Measurements from ENCODE around the gene IL18R1. TPM values are rescaled to one million over a fixed set of nuclear protein-coding genes. Genes with fewer than 3 reads are reported as not detected.

IL18R1 gene
- total RNA-seq, 1 donor from 2014 or later, result 0.37 TPM

GRCh38 chr2:102412199-102412598 is 56.6 kb downstream of the IL18R1 start:
- Mint-ChIP-seq H3K27ac (ENCODE audit: unreplicated experiment) (no peak overlapping the region), H3K27me3 (ENCODE audit: low read depth) (peaks cover 11% of the 10 kb centered on the region), H3K4me1 (ENCODE audit: low read depth) (no peaks in the 10 kb centered on the region), H3K36me3 (ENCODE audit: low read depth) (no peaks in the 10 kb centered on the region), H3K4me3 (ENCODE audit: unreplicated experiment) (no peak overlapping the region), H3K9me3 (ENCODE audit: low read depth) (peaks cover 4% of the 10 kb centered on the region)
- TF ChIP-seq CTCF (IDR thresholded peaks at IDR 0.05), result no peak
- DNase-seq (ENCODE audit: low spot score), result no peak

GRCh38 chr2:102417946-102418345 is 62.4 kb downstream of the IL18R1 start:
- no peak for DNase-seq (ENCODE audit: low spot score)
- no peak overlapping the region for H3K4me3 Mint-ChIP-seq (ENCODE audit: unreplicated experiment)
- H3K36me3 Mint-ChIP-seq (ENCODE audit: low read depth), result no peaks in the 10 kb centered on the region
- H3K27me3 Mint-ChIP-seq (ENCODE audit: low read depth), result peaks cover 32% of the 10 kb centered on the region
- H3K4me1 Mint-ChIP-seq (ENCODE audit: low read depth), result no peaks in the 10 kb centered on the region
- H3K9me3 Mint-ChIP-seq (ENCODE audit: low read depth), result no peaks in the 10 kb centered on the region
- TF ChIP-seq CTCF (IDR thresholded peaks at IDR 0.05), result no peak
- no peak overlapping the region for H3K27ac Mint-ChIP-seq (ENCODE audit: unreplicated experiment)

GRCh38 chr2:102418421-102418961 is 62.9 kb downstream of the IL18R1 start:
- TF ChIP-seq CTCF (IDR thresholded peaks at IDR 0.05), result no peak
- Mint-ChIP-seq H3K27ac (ENCODE audit: unreplicated experiment) (no peak overlapping the region), H3K4me1 (ENCODE audit: low read depth) (no peaks in the 10 kb centered on the region), H3K4me3 (ENCODE audit: unreplicated experiment) (no peak overlapping the region), H3K27me3 (ENCODE audit: low read depth) (peaks cover 35% of the 10 kb centered on the region), H3K9me3 (ENCODE audit: low read depth) (no peaks in the 10 kb centered on the region), H3K36me3 (ENCODE audit: low read depth) (no peaks in the 10 kb centered on the region)
- no peak for DNase-seq (ENCODE audit: low spot score)

- Mint-ChIP-seq H3K4me3 (ENCODE audit: unreplicated experiment) (no peak overlapping the region), H3K27me3 (ENCODE audit: low read depth) (peaks cover 36% of the 10 kb centered on the region), H3K4me1 (ENCODE audit: low read depth) (no peaks in the 10 kb centered on the region), H3K27ac (ENCODE audit: unreplicated experiment) (no peak overlapping the region), H3K9me3 (ENCODE audit: low read depth) (no peaks in the 10 kb centered on the region), H3K36me3 (ENCODE audit: low read depth) (no peaks in the 10 kb centered on the region)
- TF ChIP-seq CTCF (IDR thresholded peaks at IDR 0.05), result no peak
- DNase-seq (ENCODE audit: low spot score), result no peak
These were observed 64.7 kb downstream of the IL18R1 start for GRCh38 chr2:102420290-102420689.

- H3K27me3 Mint-ChIP-seq (ENCODE audit: low read depth), result peaks cover 44% of the 10 kb centered on the region
- no peak overlapping the region for H3K27ac Mint-ChIP-seq (ENCODE audit: unreplicated experiment)
- TF ChIP-seq CTCF (IDR thresholded peaks at IDR 0.05), result no peak
- H3K4me1 Mint-ChIP-seq (ENCODE audit: low read depth), result no peaks in the 10 kb centered on the region
- no peak for DNase-seq (ENCODE audit: low spot score)
- no peaks in the 10 kb centered on the region for H3K9me3 Mint-ChIP-seq (ENCODE audit: low read depth)
- no peaks in the 10 kb centered on the region for H3K36me3 Mint-ChIP-seq (ENCODE audit: low read depth)
- no peak overlapping the region for H3K4me3 Mint-ChIP-seq (ENCODE audit: unreplicated experiment)
These were observed 66.5 kb downstream of the IL18R1 start for GRCh38 chr2:102421890-102422759.
